Tibial nerve (tissue), 3 donors: Measurements from ENCODE around the gene GABPB2.

Experiments
- CTCF ChIP-seq, 5 experiments: fragments of 200-600 bp in 3 of 5; fragments of 450-650 bp in 2 of 5; sonication (generic) in 3 of 5; IDR thresholded peaks; one replicate each; pipeline ENCODE4 v1.5.1; 2016 to 2019; ENCODE audit warnings: antibody characterized with exemption in 5 of 5, mild to moderate bottlenecking in 3 of 5, moderate library complexity in 2 of 5
- POLR2A ChIP-seq, 2 donors: fragments of 450-650 bp; IDR thresholded peaks; one replicate each; pipeline ENCODE4 v1.6.1; 2017; ENCODE audit warnings: antibody characterized with exemption in 2 of 2, mild to moderate bottlenecking in 2 of 2, moderate library complexity in 2 of 2

- no peak for TF ChIP-seq CTCF (IDR thresholded peaks at IDR 0.05)
- no peak for TF ChIP-seq POLR2A (IDR thresholded peaks at IDR 0.05)
Measured at GRCh38 chr1:151032164-151032563, 38.4 kb upstream of the GABPB2 start.
